ENCODE results near the gene GREM2.
A peak's percentile ranks its signal among the peaks of the same experiment; 100 is the strongest.

GRCh38 chr1:240619906-240620621 lies 8.1 kb upstream of the GREM2 start:
- TF ChIP-seq GATA2 (IDR thresholded peaks at IDR 0.05; ENCODE audit: low read depth, low read length), result peak; percentile 80
- peak; percentile 53 for TF ChIP-seq GATA3 (IDR thresholded peaks at IDR 0.05; ENCODE audit: low read depth, low read length)

Data from SH-SY5Y (cell line).